H1 (cell line): ENCODE measurements around the gene BCAS3. TPM values are rescaled to one million over a fixed set of nuclear protein-coding genes. Genes with fewer than 3 reads are reported as not detected.

Experiments used
- CTCF ChIA-PET: fragments of 300-600 bp; sonication (Branson Sonifier 250); formaldehyde crosslinking; loops from one replicate; lab custom pipeline; 2021; ENCODE audit not compliant: partially characterized antibody; lab: Charles Lee
- POLR2A ChIA-PET: fragments of 300-600 bp; sonication (Branson Sonifier 250); formaldehyde crosslinking; loops from one replicate; lab custom pipeline; 2021; ENCODE audit warnings: inconsistent platforms; ENCODE audit not compliant: partially characterized antibody; lab: Charles Lee
- DNase-seq, 2 experiments: peaks; one replicate each; pipeline versions ENCODE4 v3.0.0 to v3.0.0-alpha.2; 2010 to 2022; ENCODE audit warnings: low spot score in 2 of 2, low read depth in 1 of 2, mixed read lengths in 1 of 2
- FAIRE-seq: peaks from 2 replicates; lab custom pipeline; 2011; peaks lifted over from hg19 to GRCh38; lab: Jason Lieb, UNC
- H2AFZ ChIP-seq: 2 replicates; pipeline ENCODE4 v1.8.1; 2012; ENCODE audit warnings: low read length, inconsistent platforms
- H2AK5ac ChIP-seq: 2 replicates; pipeline ENCODE4 v1.6.1; 2013; ENCODE audit warnings: low read depth, low read length
- H2BK120ac ChIP-seq: replicated peaks from 2 replicates; pipeline ENCODE3; 2013; ENCODE audit warnings: low read depth, low read length, inconsistent platforms
- H2BK12ac ChIP-seq: 2 replicates; pipeline ENCODE4 v1.6.1; 2013; ENCODE audit warnings: low read depth, low read length
- H2BK15ac ChIP-seq: 2 replicates; pipeline ENCODE4 v1.6.1; 2013; ENCODE audit warnings: low read length
- H2BK20ac ChIP-seq: 2 replicates; pipeline ENCODE4 v1.6.1; 2013; ENCODE audit warnings: low read length
- H2BK5ac ChIP-seq: 2 replicates; pipeline ENCODE4 v1.6.1; 2013; ENCODE audit warnings: low read depth, low read length
- H3K14ac ChIP-seq: 2 replicates; pipeline ENCODE4 v1.6.1; 2013; ENCODE audit warnings: inconsistent platforms; ENCODE audit not compliant: insufficient read length
- H3K18ac ChIP-seq: 2 replicates; pipeline ENCODE4 v1.6.1; 2013; ENCODE audit warnings: low read length; ENCODE audit errors: extremely low read depth
- H3K23ac ChIP-seq: 2 replicates; pipeline ENCODE4 v1.6.1; 2013; ENCODE audit warnings: inconsistent platforms; ENCODE audit not compliant: insufficient read length
- H3K23me2 ChIP-seq: 2 replicates; pipeline ENCODE4 v1.6.1; 2013; ENCODE audit warnings: low read depth, low read length
- H3K27ac ChIP-seq: 2 replicates; pipeline ENCODE4 v1.6.1; 2011; ENCODE audit warnings: low read depth, low read length, inconsistent platforms
- H3K27me3 ChIP-seq, 4 experiments: replicated peaks in 1 of 4; 1 replicate in 1 of 4; 2 replicates in 3 of 4; pipeline versions ENCODE4 v1.6.1 to v1.8.1; 2011 to 2013; ENCODE audit warnings: low read length in 3 of 4, mild to moderate bottlenecking in 3 of 4, inconsistent platforms in 2 of 4, mixed read lengths in 2 of 4, moderate library complexity in 1 of 4; ENCODE audit not compliant: control insufficient read depth in 3 of 4, insufficient read depth in 3 of 4; ENCODE audit errors: extremely low read depth in 1 of 4
- H3K36me3 ChIP-seq, 4 experiments: 2 replicates each; pipeline versions ENCODE4 v1.6.1 to v1.8.1; 2011 to 2013; ENCODE audit warnings: mild to moderate bottlenecking in 4 of 4, low read length in 3 of 4, moderate library complexity in 2 of 4, control low read depth in 1 of 4, inconsistent platforms in 1 of 4; ENCODE audit not compliant: insufficient read depth in 4 of 4, control insufficient read depth in 2 of 4
- H3K4ac ChIP-seq: replicated peaks from 2 replicates; pipeline ENCODE3; 2013; ENCODE audit warnings: low read length, low read depth, mixed read lengths, inconsistent platforms; ENCODE audit not compliant: insufficient read length
- H3K4me1 ChIP-seq, 4 experiments: replicated peaks in 1 of 4; 1 replicate in 1 of 4; 2 replicates in 3 of 4; pipeline versions ENCODE4 v1.6.1 to v1.8.1; 2011 to 2013; ENCODE audit warnings: low read length in 3 of 4, inconsistent platforms in 2 of 4, mixed read lengths in 1 of 4; ENCODE audit not compliant: insufficient read depth in 4 of 4, control insufficient read depth in 3 of 4
- H3K4me2 ChIP-seq, 2 experiments: 2 replicates each; pipeline versions ENCODE4 v1.6.1 to v1.8.1; 2011 to 2013; ENCODE audit warnings: low read depth in 2 of 2, low read length in 2 of 2, control low read depth in 1 of 2, inconsistent platforms in 1 of 2, mild to moderate bottlenecking in 1 of 2; ENCODE audit not compliant: insufficient read depth in 1 of 2
- H3K4me3 ChIP-seq, 4 experiments: fragments of 200-600, 300-600 bp in 1 of 4; sonication (generic), shearing (Covaris generic), sonication (Bioruptor Twin) in 1 of 4; 2 replicates each; pipeline versions ENCODE4 v1.5.1 to v1.8.1; 2011 to 2016; ENCODE audit warnings: low read length in 4 of 4, low read depth in 3 of 4, control low read depth in 2 of 4, inconsistent platforms in 2 of 4, mild to moderate bottlenecking in 2 of 4, mixed read lengths in 1 of 4, moderate library complexity in 1 of 4; ENCODE audit not compliant: insufficient read depth in 2 of 4; ENCODE audit errors: extremely low read depth in 1 of 4
- H3K56ac ChIP-seq: replicated peaks from 2 replicates; pipeline ENCODE3; 2013; ENCODE audit warnings: low read depth, mild to moderate bottlenecking, mixed read lengths, low read length, inconsistent platforms; ENCODE audit not compliant: insufficient read length
- H3K79me1 ChIP-seq: 2 replicates; pipeline ENCODE4 v1.6.1; 2013; ENCODE audit warnings: low read depth, low read length, control low read depth
- H3K79me2 ChIP-seq, 2 experiments: 2 replicates each; pipeline versions ENCODE4 v1.6.1 to v1.8.1; 2012 to 2013; ENCODE audit warnings: low read length in 2 of 2, mild to moderate bottlenecking in 2 of 2, inconsistent platforms in 1 of 2; ENCODE audit not compliant: insufficient read depth in 2 of 2, control insufficient read depth in 1 of 2
- H3K9ac ChIP-seq, 4 experiments: replicated peaks in 1 of 4; 1 replicate in 1 of 4; 2 replicates in 3 of 4; pipeline versions ENCODE4 v1.6.1 to v1.8.1; 2011 to 2013; ENCODE audit warnings: low read depth in 3 of 4, low read length in 3 of 4, control low read depth in 2 of 4, mild to moderate bottlenecking in 2 of 4, moderate library complexity in 2 of 4, inconsistent platforms in 1 of 4; ENCODE audit errors: extremely low read depth in 1 of 4
- H3K9me3 ChIP-seq, 2 experiments: 2 replicates each; pipeline versions ENCODE4 v1.6.1 to v1.8.1; 2012 to 2013; ENCODE audit warnings: mild to moderate bottlenecking in 2 of 2, moderate library complexity in 2 of 2, control low read depth in 1 of 2, inconsistent platforms in 1 of 2, low read depth in 1 of 2, low read length in 1 of 2, mixed read lengths in 1 of 2; ENCODE audit not compliant: insufficient read depth in 2 of 2
- H4K20me1 ChIP-seq, 2 experiments: replicated peaks in 1 of 2; 2 replicates each; pipeline versions ENCODE3 to v1.8.1; 2011 to 2013; ENCODE audit warnings: inconsistent platforms in 2 of 2, low read length in 2 of 2, mild to moderate bottlenecking in 1 of 2; ENCODE audit not compliant: insufficient read depth in 2 of 2, control insufficient read depth in 1 of 2
- H4K5ac ChIP-seq: 2 replicates; pipeline ENCODE4 v1.6.1; 2013; ENCODE audit warnings: low read length, low read depth, mixed read lengths, inconsistent platforms; ENCODE audit not compliant: insufficient read length
- H4K8ac ChIP-seq: 2 replicates; pipeline ENCODE4 v1.8.0; 2013; ENCODE audit warnings: mild to moderate bottlenecking, moderate library complexity, low read length, inconsistent platforms; ENCODE audit not compliant: insufficient read depth; ENCODE audit errors: extremely low read depth
- H4K91ac ChIP-seq: replicated peaks from 2 replicates; pipeline ENCODE3; 2013; ENCODE audit warnings: low read length, mixed read lengths, inconsistent platforms; ENCODE audit not compliant: insufficient read length
- CTBP2 ChIP-seq: IDR thresholded peaks from 2 replicates; pipeline ENCODE4 v1.7.0; 2011; ENCODE audit warnings: borderline replicate concordance, mild to moderate bottlenecking, moderate library complexity, mixed read lengths, low read length; ENCODE audit not compliant: insufficient read depth, insufficient read length
- HDAC2 ChIP-seq, 2 experiments: fragments of 300-600 bp in 1 of 2; sonication (generic) in 1 of 2; IDR thresholded peaks; 2 replicates each; pipeline ENCODE4 v1.6.1; 2011 to 2012; ENCODE audit warnings: low read depth in 2 of 2, low read length in 2 of 2, mild to moderate bottlenecking in 2 of 2, moderate library complexity in 2 of 2, borderline replicate concordance in 1 of 2, inconsistent platforms in 1 of 2
- NRF1 ChIP-seq: IDR thresholded peaks from 2 replicates; pipeline ENCODE4 v1.6.1; 2011; ENCODE audit warnings: mild to moderate bottlenecking, low read depth, low read length, improper control_type of control experiment
- RFX5 ChIP-seq: IDR thresholded peaks from 2 replicates; pipeline ENCODE4 v1.6.1; 2011; ENCODE audit warnings: low read depth, low read length, improper control_type of control experiment, borderline replicate concordance
- SIN3A ChIP-seq, 2 experiments: IDR thresholded peaks in 1 of 2; conservative IDR thresholded peaks in 1 of 2; 2 replicates each; pipeline ENCODE4 v1.6.1; 2011 to 2012; ENCODE audit warnings: low read length in 2 of 2, improper control_type of control experiment in 1 of 2, low read depth in 1 of 2, mild to moderate bottlenecking in 1 of 2
- TCF12 ChIP-seq: IDR thresholded peaks from 2 replicates; pipeline ENCODE4 v1.6.1; 2011; ENCODE audit warnings: low read depth, mild to moderate bottlenecking, low read length
- YY1 ChIP-seq: IDR thresholded peaks from 2 replicates; pipeline ENCODE4 v1.6.1; 2011; ENCODE audit warnings: low read depth, mild to moderate bottlenecking, low read length
- WGBS, 2 experiments: shearing (Covaris generic) in 1 of 2; methylation state at CpG; one replicate each; pipeline versions ENCODE4 v1.1.6 to v1.1.7; 2013 to 2015; ENCODE audit warnings: low lambda C conversion rate in 2 of 2, mixed read lengths in 2 of 2, inconsistent platforms in 1 of 2, low coverage in 1 of 2, missing lambda C conversion rate in 1 of 2; ENCODE audit not compliant: insufficient replicate concordance in 2 of 2, insufficient coverage in 1 of 2, insufficient read length in 1 of 2; ENCODE audit errors: extremely low coverage in 1 of 2, missing lambda C conversion rate in 1 of 2; 5-methylcytosine and 5-hydroxymethylcytosine counted together
- polyA plus RNA-seq, 7 experiments: library from polyadenylated mRNA; depleted of rRNA in 3 of 7; stranded (reverse) in 5 of 7; unstranded in 2 of 7; fragments of >200 nt in 5 of 7; fragments of 200-250 nt in 2 of 7; gene quantifications; 1 replicate in 5 of 7; 2 replicates in 1 of 7; 4 replicates in 1 of 7; pipeline versions ENCODE4 v1.2.1 to v1.2.3, GENCODE V29; 2011 to 2013; ENCODE audit warnings: missing spikeins in 2 of 7, mixed read lengths in 2 of 7
- total RNA-seq: library from RNA; stranded (reverse); fragmentation: NEBNext Ultra II Directional; extraction: Animal tissue kit (Norgen Biotek cat#: 25700); gene quantifications from 2 replicates; pipeline ENCODE4 v1.2.1, GENCODE V29; 2021
- TF ChIP-seq, protein P1 (sequence below), 3 experiments: IDR thresholded peaks; 1 replicate in 2 of 3; 2 replicates in 1 of 3; pipeline versions ENCODE4 v1.5.1 to v1.6.1; 2011; ENCODE audit warnings: low read length in 3 of 3, mild to moderate bottlenecking in 3 of 3, inconsistent platforms in 2 of 3, low read depth in 1 of 3, moderate library complexity in 1 of 3; ENCODE audit not compliant: insufficient read depth in 1 of 3; ENCODE audit errors: control extremely low read depth in 1 of 3
- TF ChIP-seq, protein P2 (sequence below): IDR thresholded peaks from 2 replicates; pipeline ENCODE4 v1.6.1; 2011; ENCODE audit warnings: low read depth, mild to moderate bottlenecking, low read length; ENCODE audit not compliant: insufficient read depth

BCAS3 gene
- total and polyA plus RNA-seq, 2 of the 8 experiments (the other 6 are each of a cell fraction or from before 2014, with no cell fraction given) = 9.9 to 13.3 TPM

DNA sequence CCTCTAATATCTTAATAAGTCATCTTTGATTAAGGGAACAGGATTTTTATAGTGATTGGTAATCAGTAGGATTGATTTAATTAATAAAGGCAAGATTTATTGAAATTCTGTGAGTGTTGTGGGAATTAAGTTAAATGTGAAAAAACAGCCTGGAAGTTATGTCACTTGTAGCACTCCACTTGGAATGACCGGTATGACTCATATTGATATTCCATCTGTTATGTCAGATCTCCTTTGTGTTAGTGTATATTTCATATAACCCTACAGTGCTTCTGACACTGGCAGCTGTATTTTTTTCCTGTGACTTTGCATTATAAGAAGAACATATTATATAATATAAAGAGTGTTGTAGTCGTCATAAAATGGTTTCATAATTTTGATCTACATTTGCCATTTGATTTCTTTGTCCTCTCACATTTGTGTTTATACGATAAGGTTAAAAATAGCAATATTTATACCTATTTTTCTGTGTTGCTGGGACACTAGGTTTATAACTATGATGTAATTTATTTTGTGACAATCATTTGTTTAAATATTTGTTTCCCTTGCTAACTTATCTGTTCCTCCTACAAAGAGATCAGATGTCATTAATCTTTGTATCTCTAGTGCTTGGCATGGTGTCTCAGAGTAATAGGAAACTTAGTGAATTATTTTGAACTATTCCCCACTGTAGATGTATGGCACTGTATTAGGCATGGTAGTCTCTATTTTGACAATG, 249.0 kb downstream of the BCAS3 start:
- no peaks in the 10 kb centered on the region for H3K27me3 ChIP-seq
- no peaks in the 10 kb centered on the region for H3K23me2 ChIP-seq
- 87% methylated on average over 3 of the region's 3 CpGs; no CpG with 5 or more reads in 1 of the 2 experiments for WGBS, 2 experiments
- TF ChIP-seq CTBP2 = no peak
- no peak for TF ChIP-seq SIN3A (conservative IDR thresholded peaks at IDR 0.05 in 1 of 2, IDR thresholded peaks at IDR 0.05 in 1 of 2; ENCODE audit: low read depth in 1 of 2, low read length in 2 of 2)
- no peak for TF ChIP-seq TCF12
- TF ChIP-seq RFX5 = no peak
- no peak for TF ChIP-seq YY1
- TF ChIP-seq HDAC2 (IDR thresholded peaks at IDR 0.05; ENCODE audit: borderline replicate concordance in 1 of 2, low read depth in 2 of 2, low read length in 2 of 2) = no peak
- TF ChIP-seq, protein P1, sequence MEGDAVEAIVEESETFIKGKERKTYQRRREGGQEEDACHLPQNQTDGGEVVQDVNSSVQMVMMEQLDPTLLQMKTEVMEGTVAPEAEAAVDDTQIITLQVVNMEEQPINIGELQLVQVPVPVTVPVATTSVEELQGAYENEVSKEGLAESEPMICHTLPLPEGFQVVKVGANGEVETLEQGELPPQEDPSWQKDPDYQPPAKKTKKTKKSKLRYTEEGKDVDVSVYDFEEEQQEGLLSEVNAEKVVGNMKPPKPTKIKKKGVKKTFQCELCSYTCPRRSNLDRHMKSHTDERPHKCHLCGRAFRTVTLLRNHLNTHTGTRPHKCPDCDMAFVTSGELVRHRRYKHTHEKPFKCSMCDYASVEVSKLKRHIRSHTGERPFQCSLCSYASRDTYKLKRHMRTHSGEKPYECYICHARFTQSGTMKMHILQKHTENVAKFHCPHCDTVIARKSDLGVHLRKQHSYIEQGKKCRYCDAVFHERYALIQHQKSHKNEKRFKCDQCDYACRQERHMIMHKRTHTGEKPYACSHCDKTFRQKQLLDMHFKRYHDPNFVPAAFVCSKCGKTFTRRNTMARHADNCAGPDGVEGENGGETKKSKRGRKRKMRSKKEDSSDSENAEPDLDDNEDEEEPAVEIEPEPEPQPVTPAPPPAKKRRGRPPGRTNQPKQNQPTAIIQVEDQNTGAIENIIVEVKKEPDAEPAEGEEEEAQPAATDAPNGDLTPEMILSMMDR (IDR thresholded peaks at IDR 0.05; ENCODE audit: control extremely low read depth in 1 of 3, insufficient read depth in 1 of 3, low read depth in 1 of 3, low read length in 3 of 3) = no peak
- TF ChIP-seq, protein P2, sequence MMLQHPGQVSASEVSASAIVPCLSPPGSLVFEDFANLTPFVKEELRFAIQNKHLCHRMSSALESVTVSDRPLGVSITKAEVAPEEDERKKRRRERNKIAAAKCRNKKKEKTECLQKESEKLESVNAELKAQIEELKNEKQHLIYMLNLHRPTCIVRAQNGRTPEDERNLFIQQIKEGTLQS = no peak
- no peak for TF ChIP-seq NRF1

More for the DNA sequence above, 249.0 kb downstream of the BCAS3 start:
- Histone ChIP-seq H4K5ac (no peak overlapping the region), H2BK5ac (no peak overlapping the region), H3K9ac (no peak overlapping the region), H2AK5ac (no peak overlapping the region), H3K27ac (no peak overlapping the region), H4K91ac (no peak overlapping the region), H3K9me3 (no peaks in the 10 kb centered on the region), H3K4me3 (no peak overlapping the region), H3K4ac (no peak overlapping the region), H3K4me2 (no peak overlapping the region), H3K36me3 (no peaks in the 10 kb centered on the region), H2BK20ac (no peak overlapping the region), H3K14ac (no peak overlapping the region), H3K23ac (no peak overlapping the region), H4K8ac (no peak overlapping the region), H2BK15ac (no peak overlapping the region), H3K4me1 (no peaks in the 10 kb centered on the region), H3K79me2 (no peaks in the 10 kb centered on the region), H3K18ac (no peak overlapping the region), H2AFZ (no peak overlapping the region), H2BK12ac (no peak overlapping the region), H3K79me1 (no peaks in the 10 kb centered on the region), H3K56ac (no peak overlapping the region), H4K20me1 (no peaks in the 10 kb centered on the region), H2BK120ac (no peak overlapping the region)
- FAIRE-seq = no peak
- DNase-seq = no peak
- ChIA-PET CTCF (no interaction called here), POLR2A (no interaction called here)
